H9 (cell line): Measurements from ENCODE around the gene PGM2L1. TPM values are rescaled to one million over a fixed set of nuclear protein-coding genes. Genes with fewer than 3 reads are reported as not detected.

Experiments
- DNase-seq: peaks from one replicate; pipeline ENCODE4 v3.0.0-alpha.2; 2017
- H2AFZ ChIP-seq: one replicate; pipeline ENCODE4 v1.6.1; 2013; ENCODE audit warnings: mild to moderate bottlenecking, low read length, control low read depth, moderate library complexity
- H2AK5ac ChIP-seq: 2 replicates; pipeline ENCODE4 v1.6.1; 2013; ENCODE audit warnings: low read length, control low read depth, mixed read lengths; ENCODE audit not compliant: insufficient read length
- H2BK120ac ChIP-seq: one replicate; pipeline ENCODE4 v1.6.1; 2013; ENCODE audit warnings: low read depth, mild to moderate bottlenecking, low read length, control low read depth, inconsistent platforms; ENCODE audit not compliant: poor library complexity, severe bottlenecking
- H2BK12ac ChIP-seq: 2 replicates; pipeline ENCODE4 v1.6.1; 2013; ENCODE audit warnings: low read length, control low read depth, mixed read lengths, low read depth; ENCODE audit not compliant: insufficient read length
- H2BK15ac ChIP-seq: 2 replicates; pipeline ENCODE4 v1.6.1; 2013; ENCODE audit warnings: low read depth, low read length, control low read depth
- H2BK20ac ChIP-seq: one replicate; pipeline ENCODE4 v1.6.1; 2013; ENCODE audit warnings: low read depth, mild to moderate bottlenecking, low read length, control low read depth, inconsistent platforms; ENCODE audit not compliant: poor library complexity, severe bottlenecking
- H2BK5ac ChIP-seq: 2 replicates; pipeline ENCODE4 v1.6.1; 2013; ENCODE audit warnings: low read length, control low read depth, mixed read lengths; ENCODE audit not compliant: insufficient read length
- H3K14ac ChIP-seq: 2 replicates; pipeline ENCODE4 v1.6.1; 2013; ENCODE audit warnings: low read length, control low read depth; ENCODE audit not compliant: insufficient read depth
- H3K18ac ChIP-seq: 2 replicates; pipeline ENCODE4 v1.6.1; 2013; ENCODE audit warnings: low read depth, mild to moderate bottlenecking, mixed read lengths, low read length, control low read depth; ENCODE audit not compliant: insufficient read length
- H3K23ac ChIP-seq: 2 replicates; pipeline ENCODE4 v1.6.1; 2013; ENCODE audit warnings: low read length, control low read depth, mixed read lengths, low read depth; ENCODE audit not compliant: insufficient read length
- H3K23me2 ChIP-seq: 2 replicates; pipeline ENCODE4 v1.6.1; 2013; ENCODE audit warnings: low read depth, mild to moderate bottlenecking, mixed read lengths, low read length, control low read depth; ENCODE audit not compliant: insufficient read length, poor library complexity, severe bottlenecking
- H3K27ac ChIP-seq: 2 replicates; pipeline ENCODE4 v1.5.1; 2013; ENCODE audit warnings: low read length, control low read depth, mixed read lengths, low read depth; ENCODE audit not compliant: insufficient read length
- H3K27me3 ChIP-seq: 2 replicates; pipeline ENCODE4 v1.6.1; 2013; ENCODE audit warnings: low read length, control low read depth, inconsistent platforms; ENCODE audit not compliant: insufficient read depth
- H3K4ac ChIP-seq: 2 replicates; pipeline ENCODE4 v1.6.1; 2013; ENCODE audit warnings: low read depth, mild to moderate bottlenecking, control low read depth, inconsistent platforms, low read length, moderate library complexity
- H3K4me1 ChIP-seq: 2 replicates; pipeline ENCODE4 v1.6.1; 2013; ENCODE audit warnings: low read length, control low read depth, inconsistent platforms; ENCODE audit not compliant: insufficient read depth
- H3K4me2 ChIP-seq: 2 replicates; pipeline ENCODE4 v1.6.1; 2013; ENCODE audit warnings: low read length, control low read depth, mixed read lengths; ENCODE audit not compliant: insufficient read length, insufficient read depth
- H3K56ac ChIP-seq: 2 replicates; pipeline ENCODE4 v1.6.1; 2013; ENCODE audit warnings: low read depth, mild to moderate bottlenecking, mixed read lengths, low read length, control low read depth; ENCODE audit not compliant: insufficient read length
- H3K79me1 ChIP-seq: 2 replicates; pipeline ENCODE4 v1.6.1; 2013; ENCODE audit warnings: low read depth, mild to moderate bottlenecking, moderate library complexity, low read length, control low read depth, inconsistent platforms; ENCODE audit not compliant: insufficient read depth, poor library complexity, severe bottlenecking
- H3K79me2 ChIP-seq: 2 replicates; pipeline ENCODE4 v1.6.1; 2013; ENCODE audit warnings: low read length, control low read depth, inconsistent platforms; ENCODE audit not compliant: insufficient read depth
- H3K9ac ChIP-seq: 2 replicates; pipeline ENCODE4 v1.6.1; 2013; ENCODE audit warnings: low read length, control low read depth, mixed read lengths; ENCODE audit not compliant: insufficient read length; ENCODE audit errors: extremely low read depth
- H3K9me3 ChIP-seq: one replicate; pipeline ENCODE4 v1.6.1; 2013; ENCODE audit warnings: low read depth, low read length, inconsistent platforms; ENCODE audit not compliant: control insufficient read depth
- H3T11ph ChIP-seq: one replicate; pipeline ENCODE4 v1.6.1; 2013; ENCODE audit warnings: mild to moderate bottlenecking, low read length, control low read depth, inconsistent platforms
- H4K20me1 ChIP-seq: one replicate; pipeline ENCODE4 v1.6.1; 2013; ENCODE audit not compliant: control insufficient read depth, insufficient read length, insufficient read depth
- H4K5ac ChIP-seq: 2 replicates; pipeline ENCODE4 v1.6.1; 2013; ENCODE audit warnings: low read depth, mild to moderate bottlenecking, mixed read lengths, low read length, control low read depth; ENCODE audit not compliant: insufficient read length
- H4K8ac ChIP-seq: replicated peaks from 2 replicates; pipeline ENCODE4 v1.6.1; 2013; ENCODE audit warnings: low read length, control low read depth, mixed read lengths, low read depth; ENCODE audit not compliant: insufficient read length
- H4K91ac ChIP-seq: 2 replicates; pipeline ENCODE4 v1.6.1; 2013; ENCODE audit warnings: low read depth, mild to moderate bottlenecking, moderate library complexity, mixed read lengths, low read length, control low read depth; ENCODE audit not compliant: insufficient read length
- H3K27ac Mint-ChIP-seq, 3 experiments: 2 replicates in 2 of 3; 3 replicates in 1 of 3; pipeline ENCODE4 v1.8.0; 2020 to 2021; ENCODE audit warnings: mixed read lengths in 3 of 3, mild to moderate bottlenecking in 1 of 3, moderate library complexity in 1 of 3
- H3K27me3 Mint-ChIP-seq: 2 replicates; pipeline ENCODE4 v1.8.0; 2021; ENCODE audit warnings: low read depth, mild to moderate bottlenecking, moderate library complexity, mixed read lengths
- H3K36me3 Mint-ChIP-seq, 3 experiments: 2 replicates in 2 of 3; 3 replicates in 1 of 3; pipeline ENCODE4 v1.8.0; 2020 to 2021; ENCODE audit warnings: low read depth in 3 of 3, mixed read lengths in 3 of 3; ENCODE audit not compliant: insufficient read depth in 1 of 3
- H3K4me1 Mint-ChIP-seq, 2 experiments: 2 replicates each; pipeline ENCODE4 v1.8.0; 2020; ENCODE audit warnings: mixed read lengths in 2 of 2
- H3K4me3 Mint-ChIP-seq, 2 experiments: 2 replicates in 1 of 2; 3 replicates in 1 of 2; pipeline ENCODE4 v1.8.0; 2020 to 2021; ENCODE audit warnings: mild to moderate bottlenecking in 2 of 2, mixed read lengths in 2 of 2, moderate library complexity in 1 of 2
- H3K9me3 Mint-ChIP-seq, 2 experiments: 2 replicates in 1 of 2; 3 replicates in 1 of 2; pipeline ENCODE4 v1.8.0; 2020; ENCODE audit warnings: mild to moderate bottlenecking in 2 of 2, mixed read lengths in 2 of 2, moderate library complexity in 1 of 2
- CTCF ChIP-seq: fragments of 200-600 bp; sonication (generic); conservative IDR thresholded peaks from 3 replicates; pipeline ENCODE4 v1.8.0; 2021; ENCODE audit warnings: antibody characterized with exemption, mild to moderate bottlenecking
- WGBS: extraction: QIAGEN DNeasy Blood & Tissue Kit; methylation state at CpG from one replicate; pipeline ENCODE4 v1.1.7; 2013; ENCODE audit warnings: missing lambda C conversion rate, low lambda C conversion rate, mixed read lengths; ENCODE audit not compliant: insufficient read length; ENCODE audit errors: extremely low coverage; 5-methylcytosine and 5-hydroxymethylcytosine counted together
- long read RNA-seq: library from polyadenylated mRNA; unstranded; transcript quantifications from one replicate; pipeline ENCODE4 v2.0.0, GENCODE V29; 2020
- total RNA-seq: library from RNA; stranded (reverse); gene quantifications from 2 replicates; pipeline ENCODE4 v1.2.1, GENCODE V29; 2021

PGM2L1 gene
- total RNA-seq: 16.9 and 17.7 TPM in 2 replicates
- long read RNA-seq, full-length matches to known transcripts: 143 of 158 reads
- long read RNA-seq, partial matches to known transcripts: 6 of 158 reads
- long read RNA-seq, other reads (novel, unspliced or antisense): 9 of 158 reads

GRCh38 chr11:74398244-74399159 lies at the start of gene PGM2L1:
TSS of gene PGM2L1 (minus strand) at chr11:74398433. CDS start at chr11:74398161, 272 bp downstream.
- H4K5ac ChIP-seq: no peak within 1 kb of the TSS
- no peaks in the 10 kb centered on the region; the same call in 1 of the 2 replicates for H3K79me2 ChIP-seq
- H3K9me3 Mint-ChIP-seq: no peaks in the 10 kb centered on the region
- H3K79me1 ChIP-seq: no peaks in the 10 kb centered on the region
- peak; percentile 95 for DNase-seq
- H2AFZ ChIP-seq: peak within 1 kb of the TSS; percentile 41
- no peaks in the 10 kb centered on the region for H3K4me1 ChIP-seq
- H3K4me2 ChIP-seq: peak within 1 kb of the TSS; percentile 92
- H4K91ac ChIP-seq: no peak within 1 kb of the TSS
- no peak within 1 kb of the TSS for H2BK20ac ChIP-seq
- no peak within 1 kb of the TSS for H2AK5ac ChIP-seq
- H3T11ph ChIP-seq: no peak within 1 kb of the TSS
- WGBS: no CpG with 5 or more reads among the region's 71 CpGs
- H3K23me2 ChIP-seq: peaks cover 4% of the 10 kb centered on the region
- H4K8ac ChIP-seq: no peak within 1 kb of the TSS
- H2BK12ac ChIP-seq: no peak within 1 kb of the TSS
- H3K36me3 Mint-ChIP-seq: peaks cover 0 to 2% (median 0%) of the 10 kb centered on the region in 3 experiments; a peak in 2 of 7 replicates
- peak within 1 kb of the TSS; percentile 44 for H3K14ac ChIP-seq
- H3K4me3 Mint-ChIP-seq: peak within 1 kb of the TSS; percentile 98
- peaks cover 9 to 17% of the 10 kb centered on the region in 2 experiments for H3K4me1 Mint-ChIP-seq
- no peak within 1 kb of the TSS for H3K23ac ChIP-seq
- peak within 1 kb of the TSS; percentile 61 for H3K18ac ChIP-seq
- peak within 1 kb of the TSS; percentile 93 to 98 (median 98) for H3K27ac Mint-ChIP-seq
- no peak within 1 kb of the TSS for H3K56ac ChIP-seq
- H2BK120ac ChIP-seq: no peak within 1 kb of the TSS
- H3K9me3 ChIP-seq: no peaks in the 10 kb centered on the region
- peak within 1 kb of the TSS; percentile 64 for H3K9ac ChIP-seq
- H2BK15ac ChIP-seq: no peak within 1 kb of the TSS
- H4K20me1 ChIP-seq: no peaks in the 10 kb centered on the region
- H3K27me3 Mint-ChIP-seq: peaks cover 1% of the 10 kb centered on the region; the same call in 1 of the 2 replicates
- no peak for TF ChIP-seq CTCF
- no peak within 1 kb of the TSS for H3K27ac ChIP-seq
- no peak within 1 kb of the TSS for H3K4ac ChIP-seq
- H3K27me3 ChIP-seq: no peaks in the 10 kb centered on the region
- no peak within 1 kb of the TSS for H2BK5ac ChIP-seq
